HG03558 (cell line): ENCODE data around the gene OVOL2.
"Not testable (repeated sequence)": the region's sequence is repeated elsewhere in the genome, so short reads cannot be mapped to it uniquely, and the experiment has no call there.

Experiments
- ATAC-seq: cut with Tn5 transposase; IDR thresholded peaks from one replicate; pipeline ENCODE4 v1.9.1; 2021; ENCODE audit warnings: moderate number of reproducible peaks; ENCODE audit not compliant: unreplicated experiment; ENCODE audit errors: extremely low read depth

The OVOL2 gene

GRCh38 chr20:18057101-18057993, at the start of gene OVOL2:
OVOL2 (minus strand) TSS chr20:18057916; CDS start chr20:18057634, 282 bp downstream.
- ATAC-seq = no peak

DNA sequence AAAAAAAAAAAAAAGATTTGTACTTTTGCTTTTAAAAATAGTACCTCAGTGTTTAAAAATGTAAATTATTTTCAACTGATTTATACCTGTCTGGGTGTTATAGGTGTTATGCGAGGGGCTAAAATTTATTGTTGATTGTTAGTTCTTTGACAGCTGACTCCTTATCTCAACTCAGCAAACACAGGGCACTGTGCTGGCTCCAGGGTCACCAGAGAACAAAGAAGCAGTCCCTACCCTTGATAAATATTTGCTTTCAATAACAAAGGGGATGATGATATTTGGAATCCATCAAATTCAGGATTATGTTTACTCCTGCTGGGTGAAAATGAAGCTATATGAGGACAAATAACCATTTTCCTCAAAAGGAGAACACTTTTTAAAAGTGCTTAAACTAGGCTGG, 45.8 kb upstream of the OVOL2 start:
- ATAC-seq = no peak

GRCh38 chr20:18101125-18101810, 43.6 kb upstream of the OVOL2 start:
- no peak for ATAC-seq

GRCh38 chr20:18100569-18100968, 42.9 kb upstream of the OVOL2 start:
- ATAC-seq = not testable (repeated sequence)

- no peak for ATAC-seq
Measured at GRCh38 chr20:18094191-18094590, 36.5 kb upstream of the OVOL2 start.

- ATAC-seq = no peak
Measured at GRCh38 chr20:18093388-18093787, 35.7 kb upstream of the OVOL2 start.

GRCh38 chr20:18092890-18093289, 35.2 kb upstream of the OVOL2 start:
- ATAC-seq = no peak

DNA sequence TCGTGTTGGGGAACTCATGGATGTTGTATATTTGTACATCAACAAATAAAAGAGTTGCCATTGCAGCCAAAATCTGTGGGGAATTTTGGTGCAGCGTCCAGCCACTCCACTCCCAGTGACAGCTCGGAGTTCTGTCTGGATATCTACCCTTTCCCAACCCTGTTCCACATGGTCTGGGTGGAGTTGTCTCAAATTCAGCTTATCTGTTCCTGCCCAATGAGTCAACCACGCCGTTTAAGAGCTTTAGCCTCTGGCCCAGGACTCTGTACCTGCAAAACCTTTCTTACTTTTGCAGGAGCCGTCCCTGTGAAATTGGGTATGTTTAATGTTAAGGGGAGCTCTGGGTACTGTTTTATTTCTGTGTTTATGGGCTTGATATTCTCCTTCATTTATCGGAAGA, 33.9 kb upstream of the OVOL2 start:
- ATAC-seq = no peak

- no peak for ATAC-seq
Measured at GRCh38 chr20:18090477-18090876, 32.8 kb upstream of the OVOL2 start.

DNA sequence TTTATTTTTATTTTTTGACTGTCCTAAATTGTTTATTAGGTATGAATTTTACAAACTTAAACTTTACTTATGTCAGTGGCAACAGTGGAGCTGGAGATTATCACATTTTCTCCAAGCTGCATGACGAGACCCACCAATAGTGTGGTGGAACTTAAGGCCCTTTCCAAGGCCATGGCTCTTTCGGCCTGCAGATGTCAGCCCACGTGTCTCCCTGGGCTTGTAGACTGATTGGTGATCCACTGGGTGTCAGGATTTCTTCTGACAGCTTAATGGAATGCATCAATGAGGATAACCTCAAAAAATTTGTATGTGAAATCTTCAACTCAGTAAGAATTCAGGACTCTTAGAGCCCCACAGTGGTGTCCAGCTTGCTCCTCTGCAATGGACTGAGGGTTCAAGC, 32.3 kb upstream of the OVOL2 start:
- no peak for ATAC-seq

DNA sequence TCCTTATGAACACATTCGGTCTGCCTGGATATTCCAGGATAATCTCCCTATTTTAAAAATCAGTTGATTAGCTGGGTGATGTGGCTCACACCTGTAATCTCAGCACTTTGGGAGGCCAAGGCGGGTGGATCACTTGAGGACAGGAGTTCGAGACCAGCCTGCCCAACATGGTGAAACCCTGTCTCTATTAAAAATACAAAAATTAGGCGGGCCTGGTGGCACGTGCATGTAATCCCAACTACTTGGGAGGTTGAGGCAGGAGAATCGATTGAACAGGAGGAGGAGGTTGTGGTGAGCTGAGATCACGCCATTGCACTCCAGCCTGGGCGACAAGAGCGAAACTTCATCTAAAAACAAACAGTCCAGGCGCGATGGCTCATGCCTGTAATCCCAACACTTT, 31.1 kb upstream of the OVOL2 start:
- ATAC-seq = not testable (repeated sequence)

- not testable (repeated sequence) for ATAC-seq
Measured at GRCh38 chr20:18088298-18088697, 30.6 kb upstream of the OVOL2 start.

- no peak for ATAC-seq
Measured at GRCh38 chr20:18087054-18087453, 29.3 kb upstream of the OVOL2 start.

- not testable (repeated sequence) for ATAC-seq
Measured at GRCh38 chr20:18080836-18081235, 23.1 kb upstream of the OVOL2 start.

DNA sequence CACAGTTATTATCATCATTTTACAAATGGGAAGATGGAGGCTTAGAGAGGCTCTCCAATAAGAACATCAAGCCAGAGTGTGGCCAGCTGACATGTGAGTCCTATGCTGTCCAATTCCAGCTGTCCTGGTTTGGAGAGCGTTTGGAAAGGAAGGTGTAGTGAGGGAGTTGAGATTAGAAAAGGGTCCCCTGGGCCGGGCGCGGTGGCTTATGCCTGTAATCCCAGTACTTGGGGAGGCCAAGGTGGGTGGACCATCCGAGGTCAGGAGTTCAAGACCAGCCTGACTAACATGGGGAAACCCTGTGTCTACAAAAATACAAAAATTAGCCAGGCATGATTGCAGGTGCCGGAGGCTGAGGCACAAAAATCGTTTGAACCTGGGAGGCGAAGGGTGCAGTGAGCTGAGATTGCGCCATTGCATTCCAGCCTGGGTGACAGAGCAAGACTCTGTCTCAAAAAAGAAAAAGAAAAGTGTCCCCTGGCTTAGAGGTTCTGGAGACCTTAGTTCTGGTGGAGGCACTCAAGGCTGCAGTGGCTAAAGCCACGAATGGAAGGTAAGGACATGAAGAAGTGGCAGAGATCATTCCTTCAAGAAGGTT, 22.1 kb upstream of the OVOL2 start:
- no peak for ATAC-seq

DNA sequence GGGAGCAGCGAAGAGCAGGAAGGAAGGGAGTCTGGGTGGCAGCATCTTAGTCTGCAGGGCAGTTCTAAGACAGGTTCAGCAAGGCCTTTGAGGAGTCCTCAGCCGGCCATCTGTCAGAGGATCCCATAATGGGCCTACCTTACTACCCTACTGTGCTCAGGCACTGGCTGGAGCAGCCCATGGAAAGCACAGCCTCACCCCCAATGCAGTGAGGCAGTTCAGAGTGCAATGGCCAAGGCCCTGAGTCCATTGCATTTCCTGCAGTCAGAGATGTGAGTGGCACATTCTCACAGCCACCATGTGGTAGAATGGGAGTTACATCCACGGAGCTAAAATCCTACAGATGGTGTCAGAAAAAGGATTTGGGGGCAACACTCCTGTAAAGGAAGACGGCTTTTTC, 19.4 kb upstream of the OVOL2 start:
- ATAC-seq = no peak

DNA sequence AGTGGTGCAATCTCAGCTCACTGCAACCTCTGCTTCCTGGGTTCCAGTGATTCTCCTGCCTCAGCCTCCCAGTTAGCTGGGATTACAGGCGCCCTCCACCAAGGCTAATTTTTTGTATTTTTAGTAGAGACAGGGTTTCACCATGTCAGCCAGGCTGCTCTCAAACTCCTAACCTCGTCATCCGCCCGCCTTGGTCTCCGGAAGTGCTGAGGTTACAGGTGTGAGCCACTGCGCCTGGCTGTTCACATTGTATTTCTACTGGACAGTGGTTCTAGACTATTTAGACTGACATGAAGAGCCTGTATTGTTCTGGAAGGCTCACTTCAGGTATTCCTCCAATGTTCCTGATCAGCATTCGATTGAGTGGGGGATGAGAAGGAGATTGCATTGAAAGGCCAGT, 14.8 kb upstream of the OVOL2 start:
- ATAC-seq = no peak

DNA sequence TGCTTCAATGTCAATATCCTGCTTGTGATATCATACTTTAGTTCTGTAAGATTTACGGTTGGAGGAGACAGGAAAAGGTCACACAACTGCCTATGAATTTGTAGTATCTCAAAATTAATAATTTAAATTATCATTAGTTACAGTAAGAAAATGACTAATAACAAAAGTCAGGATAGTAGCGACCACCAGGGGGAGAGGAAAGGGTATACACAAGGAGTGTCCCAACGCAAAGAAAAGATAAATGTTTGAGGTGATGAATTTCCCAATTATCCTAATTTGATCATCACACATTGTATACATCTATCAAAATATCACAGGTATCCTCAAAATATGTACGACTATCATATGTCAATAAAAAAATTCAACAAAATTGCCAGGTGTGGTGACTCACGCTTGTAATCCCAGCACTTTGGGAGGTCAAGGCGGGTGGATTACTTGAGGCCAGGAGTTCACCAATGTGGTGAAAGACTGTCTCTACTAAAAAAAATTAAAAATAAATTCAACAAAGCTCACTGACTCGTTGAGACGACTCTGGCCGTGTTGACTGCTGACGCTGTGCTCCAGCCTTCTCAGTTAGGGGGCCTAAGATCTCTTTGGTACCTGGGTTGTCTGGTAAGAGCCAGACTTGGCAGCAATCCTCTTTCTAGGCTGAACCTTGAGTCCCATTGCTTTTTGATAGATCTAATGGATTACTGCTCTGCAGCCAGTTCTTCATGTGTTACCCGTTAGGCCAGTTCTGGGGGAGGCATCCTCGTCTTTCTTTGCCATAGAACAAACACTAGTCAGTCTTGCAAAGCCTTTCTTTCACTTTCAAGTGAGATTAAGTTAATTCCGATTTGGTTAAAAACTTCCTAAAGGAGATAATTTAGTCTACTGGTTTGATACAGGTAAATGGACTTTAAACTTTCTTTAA, 9.0 kb upstream of the OVOL2 start:
- ATAC-seq = no peak

- no peak for ATAC-seq
Measured at GRCh38 chr20:18063676-18064075, 6.0 kb upstream of the OVOL2 start.

- ATAC-seq = no peak
Measured at GRCh38 chr20:18059603-18060002, 1.9 kb upstream of the OVOL2 start.
